PC-3 (cell line): ENCODE measurements around the gene FANCC. TPM values are rescaled to one million over a fixed set of nuclear protein-coding genes. Genes with fewer than 3 reads are reported as not detected.

Experiments used
- ATAC-seq: fragments of 200-7000 bp; cut with Tn5 transposase; 2 replicates; pipeline ENCODE4 v1.9.1; 2020; ENCODE audit warnings: mild to moderate bottlenecking, moderate library complexity
- BruUV-seq: library from RNA; stranded (reverse); fragments of 400-500 nt; replicated peaks from 2 replicates; lab custom pipeline; 2021; lab: Mats Ljungman, UMichigan
- CTCF ChIA-PET: fragments of 300-600 bp; sonication (Branson Sonifier 250); formaldehyde crosslinking; loops from one replicate; lab custom pipeline; 2022; ENCODE audit warnings: antibody characterized with exemption; lab: Charles Lee
- POLR2A ChIA-PET: fragments of 300-600 bp; sonication (Branson Sonifier 250); formaldehyde crosslinking; loops from one replicate; lab custom pipeline; 2022; ENCODE audit warnings: antibody characterized with exemption; ENCODE audit not compliant: unreplicated experiment; lab: Charles Lee
- DNase-seq: peaks from one replicate; pipeline ENCODE4 v3.0.0-alpha.2; 2015
- H2AFZ ChIP-seq: fragments of 300-600 bp; sonication (generic); 2 replicates; pipeline ENCODE4 v1.6.0; 2016; ENCODE audit warnings: antibody characterized with exemption, low read length
- H3F3A ChIP-seq: fragments of 300-600 bp; sonication (generic); one replicate; pipeline ENCODE4 v1.6.0; 2017; ENCODE audit warnings: antibody characterized with exemption, low read length, control low read depth, mild to moderate bottlenecking; ENCODE audit not compliant: unreplicated experiment
- H3K27ac ChIP-seq: fragments of 300-600 bp; sonication (generic); 2 replicates; pipeline ENCODE4 v1.5.1; 2016; ENCODE audit warnings: mild to moderate bottlenecking, low read length
- H3K27me3 ChIP-seq: fragments of 300-600 bp; sonication (generic); 2 replicates; pipeline ENCODE4 v1.6.1; 2016; ENCODE audit warnings: low read length, mixed read lengths
- H3K36me3 ChIP-seq: fragments of 300-600 bp; sonication (generic); 2 replicates; pipeline ENCODE4 v1.6.1; 2016; ENCODE audit warnings: low read depth, mixed run types, low read length, mixed read lengths
- H3K4me1 ChIP-seq: fragments of 300-600 bp; sonication (generic); 2 replicates; pipeline ENCODE4 v1.5.1; 2016; ENCODE audit warnings: low read length; ENCODE audit not compliant: insufficient read depth
- H3K4me2 ChIP-seq: fragments of 300-600 bp; sonication (generic); 2 replicates; pipeline ENCODE4 v1.6.0; 2016; ENCODE audit warnings: low read length
- H3K4me3 ChIP-seq: fragments of 300-600 bp; sonication (generic); 2 replicates; pipeline ENCODE4 v1.5.1; 2016; ENCODE audit warnings: mild to moderate bottlenecking, low read length, mixed read lengths
- H3K79me2 ChIP-seq: fragments of 300-600 bp; sonication (generic); 2 replicates; pipeline ENCODE4 v1.6.1; 2017; ENCODE audit warnings: low read length, mixed read lengths
- H3K9ac ChIP-seq: fragments of 300-600 bp; sonication (generic); 2 replicates; pipeline ENCODE4 v1.6.0; 2016; ENCODE audit warnings: mild to moderate bottlenecking, low read length
- H3K9me2 ChIP-seq: fragments of 300-600 bp; sonication (generic); replicated peaks from 2 replicates; pipeline ENCODE4 v1.6.1; 2016; ENCODE audit warnings: mixed run types, low read length, mixed read lengths
- H3K9me3 ChIP-seq: fragments of 300-600 bp; sonication (generic); 2 replicates; pipeline ENCODE4 v1.6.1; 2016; ENCODE audit warnings: low read length, mixed read lengths
- H4K20me1 ChIP-seq: fragments of 300-600 bp; sonication (generic); 2 replicates; pipeline ENCODE4 v1.6.1; 2016; ENCODE audit warnings: low read length, mixed read lengths
- CTCF ChIP-seq: fragments of 300-600 bp; sonication (generic); conservative IDR thresholded peaks from 2 replicates; pipeline ENCODE4 v1.5.1; 2017; ENCODE audit warnings: antibody characterized with exemption, low read depth, mild to moderate bottlenecking, low read length
- EZH2 ChIP-seq: fragments of 300-600 bp; sonication (generic); IDR thresholded peaks from one replicate; pipeline ENCODE4 v1.6.1; 2017; ENCODE audit warnings: antibody characterized with exemption, mild to moderate bottlenecking, low read length; ENCODE audit not compliant: unreplicated experiment
- EZH2phosphoT487 ChIP-seq: fragments of 300-600 bp; sonication (generic); IDR thresholded peaks from 2 replicates; pipeline ENCODE4 v1.6.1; 2018; ENCODE audit warnings: mild to moderate bottlenecking, antibody characterized with exemption, low read length, borderline replicate concordance
- intact Hi-C: fragments of 100-400 bp; cut with micrococcal nuclease; formaldehyde crosslinking; loops from 2 replicates; pipeline ENCODE4 v1.9.0; 2023
- total RNA-seq: library from RNA; depleted of rRNA; stranded (reverse); fragments of >200 nt; gene quantifications from 2 replicates; pipeline ENCODE4 v1.2.3, GENCODE V29; 2014

FANCC gene
- total RNA-seq, 1 experiment from 2014 or later: 6.9 TPM

- Histone ChIP-seq H3F3A (no peaks in the 10 kb centered on the region), H4K20me1 (no peaks in the 10 kb centered on the region), H3K27me3 (no peaks in the 10 kb centered on the region), H2AFZ (no peak overlapping the region), H3K27ac (no peak overlapping the region), H3K79me2 (no peaks in the 10 kb centered on the region), H3K4me1 (no peaks in the 10 kb centered on the region), H3K9ac (no peak overlapping the region), H3K9me3 (no peaks in the 10 kb centered on the region), H3K4me3 (no peak overlapping the region), H3K4me2 (no peak overlapping the region), H3K36me3 (no peaks in the 10 kb centered on the region), H3K9me2 (no peaks in the 10 kb centered on the region)
- BruUV-seq: no TSS peak
- intact Hi-C loops: no loop called here
- ChIA-PET CTCF (no interaction called here), POLR2A (no interaction called here)
- TF ChIP-seq EZH2phosphoT487 (no peak), EZH2 (no peak), CTCF (no peak)
- ATAC-seq (no peak), DNase-seq (no peak)
Observed at GRCh38 chr9:95148208-95148520, 169.3 kb downstream of the FANCC start.

GRCh38 chr9:95147452-95148207 is 169.9 kb downstream of the FANCC start:
- no peaks in the 10 kb centered on the region for H3K4me1 ChIP-seq
- ATAC-seq (no peak), DNase-seq (no peak)
- no peaks in the 10 kb centered on the region for H3K79me2 ChIP-seq
- no peaks in the 10 kb centered on the region for H3K27me3 ChIP-seq
- no peaks in the 10 kb centered on the region for H4K20me1 ChIP-seq
- no peaks in the 10 kb centered on the region for H3K9me3 ChIP-seq
- intact Hi-C loops: no loop called here
- BruUV-seq: no TSS peak
- no peak overlapping the region for H2AFZ ChIP-seq
- ChIA-PET CTCF (no interaction called here), POLR2A (no interaction called here)
- H3K4me3 ChIP-seq: no peak overlapping the region
- no peak overlapping the region for H3K4me2 ChIP-seq
- no peaks in the 10 kb centered on the region for H3F3A ChIP-seq
- TF ChIP-seq EZH2phosphoT487 (no peak), EZH2 (no peak), CTCF (no peak)
- H3K27ac ChIP-seq: no peak overlapping the region
- H3K9me2 ChIP-seq: no peaks in the 10 kb centered on the region
- H3K9ac ChIP-seq: no peak overlapping the region
- no peaks in the 10 kb centered on the region for H3K36me3 ChIP-seq
